ENCODE data around the gene MOCS2. TPM values are rescaled to one million over a fixed set of nuclear protein-coding genes. Genes with fewer than 3 reads are reported as not detected.

MOCS2 gene
- total and polyA plus RNA-seq, 9 of the 15 experiments (the other 6 are each of a cell fraction or from before 2014, with no cell fraction given): 33.0 to 74.5 (median 48.4) TPM

DNA sequence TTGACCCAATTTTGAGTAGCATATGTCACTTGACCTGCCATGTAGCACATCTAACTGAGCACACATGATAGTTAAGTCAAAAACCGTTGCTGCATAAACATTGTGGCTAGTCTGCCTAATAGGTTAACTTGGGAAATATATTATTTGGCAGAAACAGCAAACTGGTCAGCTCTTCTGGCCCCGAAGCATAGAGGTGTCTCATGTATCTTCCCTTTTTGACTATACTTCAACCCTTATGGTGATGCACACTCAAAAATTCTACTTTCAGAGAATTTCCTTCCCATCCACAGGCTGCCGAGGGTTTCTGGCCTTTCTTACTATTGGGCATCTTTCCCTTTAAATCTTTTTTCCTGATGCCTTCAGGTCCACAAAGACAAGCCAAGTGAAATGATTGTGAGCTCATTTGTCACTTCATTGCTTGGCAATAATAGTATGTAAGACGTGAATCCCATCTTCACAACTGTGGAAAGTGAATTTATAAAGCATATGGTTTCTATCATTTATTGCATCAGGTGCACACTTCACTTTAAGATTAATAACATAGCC is 41.2 kb downstream of the MOCS2 start:
- no peaks in the 10 kb centered on the region for H3K4me1 ChIP-seq (replicated peaks in 1 of 2; ENCODE audit: control insufficient read depth in 2 of 2, insufficient read depth in 2 of 2, low read length in 2 of 2)
- no peaks in the 10 kb centered on the region for H3K79me2 ChIP-seq (ENCODE audit: control insufficient read depth, insufficient read depth, low read length)
- H3K4me3 ChIP-seq: no peak overlapping the region
- H3K4me2 ChIP-seq (ENCODE audit: insufficient read depth, low read length): no peak overlapping the region
- no peak overlapping the region for H3K9ac ChIP-seq (ENCODE audit: insufficient read depth in 1 of 2, low read depth in 2 of 2, low read length in 2 of 2)
- no peak overlapping the region for H2AFZ ChIP-seq (ENCODE audit: low read depth, low read length)
- DNase-seq (ENCODE audit: extremely low read depth in 1 of 4, low spot score in 3 of 4) (no peak), FAIRE-seq (no peak), ATAC-seq (no peak)
- ChIA-PET CTCF (ENCODE audit: low intra/inter-chr PET ratio) (no interaction called here), POLR2A (interaction anchor here (1.1 kb wide), 1 partner anchor 19 kb away, joined by 4 read pairs; no protein-coding TSS in a partner anchor)
- no TSS peak for BruUV-seq (replicated peaks)
- peaks cover 0 to 4% of the 10 kb centered on the region in 2 experiments; a peak in 2 of 5 replicates for H3K27me3 ChIP-seq (ENCODE audit: control insufficient read depth in 2 of 2, insufficient read depth in 2 of 2, low read length in 2 of 2)
- no peaks in the 10 kb centered on the region; the same call in 1 of the 2 replicates for H4K20me1 ChIP-seq (replicated peaks; ENCODE audit: control insufficient read depth, insufficient read depth, low read length)
- no peaks in the 10 kb centered on the region for H3K9me3 ChIP-seq (replicated peaks; ENCODE audit: control insufficient read depth, insufficient read depth, low read depth, low read length)
- H3K36me3 ChIP-seq (ENCODE audit: control insufficient read depth, insufficient read depth, low read length): no peaks in the 10 kb centered on the region
- H3K9me1 ChIP-seq (ENCODE audit: control insufficient read depth, insufficient read depth, low read length): no peaks in the 10 kb centered on the region
- in situ Hi-C loops (cut with MboI) (no loop called here), intact Hi-C loops (cut with micrococcal nuclease) (no loop called here)
- TF ChIP-seq FOXA3 (CRISPR knock-in tag; conservative IDR thresholded peaks at IDR 0.05 in 1 of 2, IDR thresholded peaks at IDR 0.05 in 1 of 2) (no peak), CCNT2 (IDR thresholded peaks at IDR 0.05; ENCODE audit: borderline replicate concordance, extremely low read depth, insufficient read length, low read depth, low read length) (no peak), MCM3 (IDR thresholded peaks at IDR 0.05) (no peak), ZNF24 (IDR thresholded peaks at IDR 0.05) (no peak), E4F1 (CRISPR knock-in tag; IDR thresholded peaks at IDR 0.05; ENCODE audit: borderline replicate concordance) (no peak), SMARCA4 (IDR thresholded peaks at IDR 0.05) (no peak), SPI1 (IDR thresholded peaks at IDR 0.05; ENCODE audit: borderline replicate concordance, low read depth, low read length) (no peak), CCAR2 (IDR thresholded peaks at IDR 0.05; ENCODE audit: low read depth, low read length) (no peak), SFPQ (IDR thresholded peaks at IDR 0.05; ENCODE audit: low read depth, low read length) (no peak)
- 0% methylated on average over 4 of the region's 4 CpGs for WGBS (ENCODE audit: insufficient coverage, low coverage, missing lambda C conversion rate)
- no peak overlapping the region for H3K27ac ChIP-seq (ENCODE audit: extremely low read depth, low read depth, low read length)

All from K562 (cell line).